HepG2 (cell line): ENCODE data around the gene APOC1. TPM values are rescaled to one million over a fixed set of nuclear protein-coding genes. Genes with fewer than 3 reads are reported as not detected.

Source experiments
- ATF2 ChIP-seq: sonication (generic); formaldehyde crosslinking; IDR thresholded peaks from 2 replicates; pipeline ENCODE4 v1.4.0; 2020; ENCODE audit warnings: missing genetic modification reagents
- BHLHE40 ChIP-seq: IDR thresholded peaks from 2 replicates; pipeline ENCODE4 v1.6.1; 2011; ENCODE audit warnings: low read length, improper control_type of control experiment
- CBX5 ChIP-seq: sonication (generic); formaldehyde crosslinking; IDR thresholded peaks from 2 replicates; pipeline ENCODE4 v1.4.0; 2020; ENCODE audit warnings: missing genetic modification reagents, borderline replicate concordance
- CEBPZ ChIP-seq: IDR thresholded peaks from 2 replicates; pipeline ENCODE4 v1.6.1; 2012; ENCODE audit warnings: low read length, improper control_type of control experiment
- HNF1A ChIP-seq, 2 experiments: sonication (generic) in 1 of 2; formaldehyde crosslinking in 1 of 2; IDR thresholded peaks; 2 replicates each; pipeline versions ENCODE4 v1.4.0 to v1.6.1; 2016 to 2020; ENCODE audit warnings: borderline replicate concordance in 1 of 2, low read depth in 1 of 2, mild to moderate bottlenecking in 1 of 2, missing genetic modification reagents in 1 of 2
- KAT2B ChIP-seq: fragments of 150-350 bp; IDR thresholded peaks from 2 replicates; pipeline ENCODE4 v1.6.1; 2014; ENCODE audit warnings: low read depth, low read length, borderline replicate concordance
- PBX3 ChIP-seq: sonication (generic); formaldehyde crosslinking; IDR thresholded peaks from 2 replicates; pipeline ENCODE4 v1.8.1; 2023; ENCODE audit warnings: missing genetic modification reagents, inconsistent platforms, borderline replicate concordance
- RARG ChIP-seq: sonication (generic); formaldehyde crosslinking; IDR thresholded peaks from 2 replicates; pipeline ENCODE4 v1.4.0; 2020; ENCODE audit warnings: low read depth, mild to moderate bottlenecking, missing genetic modification reagents
- SMARCC2 ChIP-seq: fragments of 450-650 bp; IDR thresholded peaks from 2 replicates; pipeline ENCODE4 v1.6.1; 2017; ENCODE audit warnings: antibody characterized with exemption, mild to moderate bottlenecking
- ZNF18 ChIP-seq: sonication (generic); formaldehyde crosslinking; IDR thresholded peaks from 2 replicates; pipeline ENCODE4 v1.8.0; 2022; ENCODE audit warnings: mild to moderate bottlenecking, missing genetic modification reagents; ENCODE audit not compliant: insufficient replicate concordance
- ZNF33A ChIP-seq: sonication (generic); formaldehyde crosslinking; IDR thresholded peaks from 2 replicates; pipeline ENCODE4 v1.5.1; 2020; ENCODE audit warnings: missing genetic modification reagents, mild to moderate bottlenecking, moderate library complexity, borderline replicate concordance
- ZNF354B ChIP-seq: sonication (generic); formaldehyde crosslinking; IDR thresholded peaks from 2 replicates; pipeline ENCODE4 v1.8.0; 2022; ENCODE audit warnings: mild to moderate bottlenecking, missing genetic modification reagents
- ZNF382 ChIP-seq: sonication (generic); formaldehyde crosslinking; IDR thresholded peaks from 2 replicates; pipeline ENCODE4 v1.5.0; 2020; ENCODE audit warnings: missing genetic modification reagents, mild to moderate bottlenecking, borderline replicate concordance
- ZSCAN31 ChIP-seq: sonication (generic); formaldehyde crosslinking; IDR thresholded peaks from 2 replicates; pipeline ENCODE4 v1.5.0; 2020; ENCODE audit warnings: low read depth, mild to moderate bottlenecking, missing genetic modification reagents
- ZSCAN9 ChIP-seq: IDR thresholded peaks from 2 replicates; pipeline ENCODE4 v1.6.1; 2016; ENCODE audit warnings: borderline replicate concordance
- polyA plus RNA-seq, 8 experiments: library from polyadenylated mRNA; depleted of rRNA in 3 of 8; stranded (reverse) in 7 of 8; unstranded in 1 of 8; fragments of >200 nt; fragmentation: Illumina TruSeq in 4 of 8; extraction: Trizol in 4 of 8; gene quantifications; 2 replicates each; pipeline versions ENCODE4 v1.2.1 to v1.2.3, GENCODE V29; 2011 to 2016; ENCODE audit warnings: low read depth in 4 of 8, missing spikeins in 1 of 8, mixed read lengths in 1 of 8; ENCODE audit not compliant: insufficient read depth in 1 of 8
- total RNA-seq, 5 experiments: library from RNA; depleted of rRNA; stranded (reverse); fragments of >200 nt; fragmentation: Illumina TruSeq; extraction: Trizol; gene quantifications; 2 replicates each; pipeline ENCODE4 v1.2.3, GENCODE V29; 2016; ENCODE audit warnings: low read depth in 1 of 5

The APOC1 gene
- total and polyA plus RNA-seq, 2 of the 13 experiments (the other 11 are each of a cell fraction or from before 2014, with no cell fraction given): 600 to 1,235 TPM

GRCh38 chr19:44925114-44925891, 10.9 kb downstream of the APOC1 start (continued):
- TF ChIP-seq ATF2 (CRISPR knock-in tag) (peak; percentile 88), PBX3 (CRISPR knock-in tag) (no peak), HNF1A (IDR thresholded peaks at IDR 0.05; ENCODE audit: low read depth) (peak; percentile 33; the same call in 1 of the 2 replicates), HNF1A (CRISPR knock-in tag; IDR thresholded peaks at IDR 0.05; ENCODE audit: borderline replicate concordance) (peak; percentile 95), ZNF354B (CRISPR knock-in tag) (0 out of 2 replicates have a peak, but pooled peaks have one; percentile 67), ZNF382 (no peak), KAT2B (no peak), CBX5 (CRISPR knock-in tag) (peak; percentile 95), ZSCAN31 (CRISPR knock-in tag) (peak; percentile 88), ZSCAN9 (CRISPR knock-in tag) (peak; percentile 92), ZNF33A (CRISPR knock-in tag) (no peak), ZNF18 (CRISPR knock-in tag) (peak; percentile 98), SMARCC2 (no peak), RARG (CRISPR knock-in tag) (no peak), BHLHE40 (peak; percentile 57), CEBPZ (no peak)
